HG03135 (cell line): Measurements from ENCODE around the gene SNCB.
"Not testable (repeated sequence)": the region's sequence is repeated elsewhere in the genome, so short reads cannot be mapped to it uniquely, and the experiment has no call there.

Experiments used
- ATAC-seq: cut with Tn5 transposase; IDR thresholded peaks from one replicate; pipeline ENCODE4 v1.9.1; 2021; ENCODE audit warnings: mild to moderate bottlenecking, moderate library complexity; ENCODE audit not compliant: unreplicated experiment

SNCB gene

GRCh38 chr5:176606032-176606431 lies 24.3 kb downstream of the SNCB start:
- ATAC-seq, result no peak

- ATAC-seq, result no peak
Observed at GRCh38 chr5:176603091-176603490, 27.2 kb downstream of the SNCB start.

GRCh38 chr5:176601901-176602482 lies 28.3 kb downstream of the SNCB start:
- ATAC-seq, result no peak

- ATAC-seq, result not testable (repeated sequence)
Observed at GRCh38 chr5:176599749-176600430, 30.4 kb downstream of the SNCB start.

GRCh38 chr5:176597417-176598389 lies 32.6 kb downstream of the SNCB start:
- no peak for ATAC-seq

- no peak for ATAC-seq
Observed at GRCh38 chr5:176596689-176597416, 33.5 kb downstream of the SNCB start.

GRCh38 chr5:176596069-176596644 lies 34.2 kb downstream of the SNCB start:
- no peak for ATAC-seq

- no peak for ATAC-seq
Observed at GRCh38 chr5:176595386-176595943, 34.9 kb downstream of the SNCB start.

GRCh38 chr5:176594554-176594953 lies 35.8 kb downstream of the SNCB start:
- ATAC-seq, result no peak

GRCh38 chr5:176593273-176593869 lies 37.0 kb downstream of the SNCB start:
- no peak for ATAC-seq

GRCh38 chr5:176592573-176592972 lies 37.8 kb downstream of the SNCB start:
- no peak for ATAC-seq

GRCh38 chr5:176591667-176592066 lies 38.7 kb downstream of the SNCB start:
- not testable (repeated sequence) for ATAC-seq

- no peak for ATAC-seq
Observed at GRCh38 chr5:176590035-176590717, 40.2 kb downstream of the SNCB start.

- ATAC-seq, result no peak
Observed at GRCh38 chr5:176589039-176589769, 41.1 kb downstream of the SNCB start.

GRCh38 chr5:176588297-176588696 lies 42.0 kb downstream of the SNCB start:
- no peak for ATAC-seq

- ATAC-seq, result no peak
Observed at GRCh38 chr5:176587398-176587797, 42.9 kb downstream of the SNCB start.

GRCh38 chr5:176583076-176583475 lies 47.3 kb downstream of the SNCB start:
- ATAC-seq, result no peak

- no peak for ATAC-seq
Observed at GRCh38 chr5:176581361-176581760, 49.0 kb downstream of the SNCB start.

- ATAC-seq, result no peak
Observed at GRCh38 chr5:176579323-176579722, 51.0 kb downstream of the SNCB start.
